ENCODE data around the gene UXS1. TPM values are rescaled to one million over a fixed set of nuclear protein-coding genes. Genes with fewer than 3 reads are reported as not detected.

Gene UXS1
- total and polyA plus RNA-seq, 2 of the 8 experiments (the other 6 are each of a cell fraction or from before 2014, with no cell fraction given) = 44.5 to 63.4 TPM

DNA sequence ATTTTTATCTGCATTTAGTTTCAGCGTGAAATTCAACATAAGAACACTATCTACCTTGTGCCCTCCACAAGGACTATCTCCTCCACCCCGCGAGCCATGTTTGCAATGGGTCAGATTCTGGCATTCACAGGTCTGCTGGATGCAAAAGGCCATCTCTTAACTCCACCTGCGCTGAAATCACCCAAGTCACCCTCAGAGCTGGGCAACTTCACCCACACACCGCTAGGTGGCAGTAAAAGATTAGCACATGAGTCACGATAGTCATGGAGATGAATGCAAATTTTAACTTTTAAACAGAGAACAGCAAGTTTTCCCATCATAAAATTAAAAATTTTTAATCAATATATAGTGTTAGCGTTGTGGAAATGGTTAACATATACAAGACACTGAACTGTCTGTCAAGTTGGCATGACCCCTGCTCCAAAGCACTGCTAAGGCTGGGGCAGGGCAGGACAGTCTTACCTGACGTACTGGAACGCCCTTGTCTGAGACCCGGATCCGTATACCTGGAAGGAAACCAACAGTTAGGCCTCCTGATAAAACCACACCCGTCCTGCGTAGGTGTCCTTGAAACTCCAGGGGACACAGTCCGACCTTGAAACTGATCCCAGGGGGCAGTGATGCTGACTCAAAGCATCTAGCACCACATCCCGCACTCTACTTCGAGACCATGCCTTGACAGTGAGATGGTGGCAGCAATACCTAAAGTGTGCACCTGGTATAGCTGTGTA lies 89.6 kb downstream of the UXS1 start (continued):
- TF ChIP-seq GABPA (IDR thresholded peaks at IDR 0.05; ENCODE audit: borderline replicate concordance, insufficient read depth, low read length) (no peak), ATF2 (IDR thresholded peaks at IDR 0.05; ENCODE audit: low read length) (no peak), RNF2 (IDR thresholded peaks at IDR 0.05; ENCODE audit: borderline replicate concordance, low read depth, low read length, missing control alignments, poor library complexity, severe bottlenecking) (no peak), SUZ12 (IDR thresholded peaks at IDR 0.05; ENCODE audit: low read length) (no peak), ATF3 (IDR thresholded peaks at IDR 0.05; ENCODE audit: insufficient read depth, low read depth, low read length) (no peak), RAD21 (IDR thresholded peaks at IDR 0.05 in 1 of 2, conservative IDR thresholded peaks at IDR 0.05 in 1 of 2; ENCODE audit: low read depth in 2 of 2, low read length in 2 of 2) (peak; percentile 96 to 97), JUND (IDR thresholded peaks at IDR 0.05; ENCODE audit: low read length) (0 out of 2 replicates have a peak, but pooled peaks have one; percentile 16), HDAC2 (IDR thresholded peaks at IDR 0.05; ENCODE audit: borderline replicate concordance in 1 of 2, low read depth in 2 of 2, low read length in 2 of 2) (no peak)

All from H1 (cell line).